HG03575 (cell line): Measurements from ENCODE around the gene VASH1.

Experiments used
- ATAC-seq: cut with Tn5 transposase; IDR thresholded peaks from one replicate; pipeline ENCODE4 v1.9.1; 2021; ENCODE audit not compliant: unreplicated experiment, insufficient number of reproducible peaks, low FRiP score; ENCODE audit errors: extremely low read depth

Gene VASH1

DNA sequence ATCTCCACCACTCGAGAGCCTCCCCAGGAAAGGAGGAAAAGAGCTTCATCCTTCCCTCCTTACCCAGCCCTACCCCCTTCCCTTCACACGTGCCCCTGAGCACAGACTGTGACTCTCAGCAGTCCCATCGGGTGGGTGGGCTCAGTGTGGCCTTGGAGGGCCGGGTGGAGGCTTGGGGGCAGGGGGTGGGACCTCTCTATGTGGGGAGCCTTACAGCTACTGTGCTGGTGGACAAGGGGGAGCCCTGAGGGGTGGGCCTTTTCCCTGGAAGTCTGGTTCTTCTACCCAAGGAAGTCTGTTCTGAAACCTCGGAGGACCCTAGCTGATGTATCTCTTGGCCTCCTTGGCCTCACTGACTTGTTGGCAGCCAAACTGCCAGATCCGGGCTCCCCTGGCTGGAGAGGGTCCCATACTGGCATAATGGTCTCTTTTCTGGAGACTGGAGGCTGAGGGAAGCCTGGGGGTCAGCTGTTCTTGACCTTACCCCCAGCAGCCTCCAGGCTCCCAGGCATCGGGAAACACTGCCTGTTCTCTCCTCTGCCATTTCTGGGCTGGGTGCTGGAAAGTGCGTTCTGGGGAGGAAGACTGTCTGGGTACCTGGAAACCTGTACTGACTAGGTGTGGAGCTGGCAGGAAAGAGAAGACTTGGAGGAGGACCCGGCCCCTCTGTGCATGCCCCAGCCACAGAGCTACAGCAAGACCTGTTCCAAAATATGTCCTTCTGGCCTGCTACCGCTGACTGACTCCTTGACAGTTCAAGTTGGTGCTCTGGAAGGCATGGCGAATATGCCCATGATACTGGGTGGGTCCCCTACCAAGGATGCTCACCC lies 7.6 kb downstream of the VASH1 start:
- ATAC-seq, result no peak

DNA sequence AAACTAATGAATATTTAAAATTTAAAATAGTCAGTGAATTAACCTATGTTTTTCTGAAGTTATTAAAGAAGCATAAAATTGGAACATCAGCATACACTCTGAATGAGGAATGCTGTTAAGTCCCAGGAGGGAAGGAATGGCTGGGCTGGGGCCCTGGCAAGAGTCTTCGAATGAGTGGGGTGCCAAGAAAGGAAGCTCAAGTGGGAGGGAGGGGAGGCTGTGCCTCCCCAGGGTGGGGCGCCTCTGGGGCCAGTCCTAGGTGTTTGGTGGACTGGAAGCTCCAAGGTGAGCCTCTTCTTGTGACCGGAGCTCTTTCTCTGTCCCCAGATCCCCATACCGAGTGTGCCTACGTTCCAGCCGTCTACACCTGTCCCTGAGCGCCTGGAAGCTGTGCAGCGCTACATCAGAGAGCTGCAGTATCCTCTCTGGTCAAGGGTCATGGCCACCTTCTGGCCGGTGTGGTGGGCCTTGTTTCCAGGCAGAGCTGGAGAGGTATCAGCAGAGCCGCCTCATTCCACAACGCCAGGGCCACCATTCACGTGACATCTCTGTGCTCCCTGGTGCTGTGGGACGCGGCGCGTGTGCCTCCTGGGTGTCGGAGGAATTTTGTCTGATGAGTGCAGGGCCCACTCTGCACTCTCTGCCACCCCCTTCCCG lies 8.5 kb downstream of the VASH1 start:
- ATAC-seq, result no peak

DNA sequence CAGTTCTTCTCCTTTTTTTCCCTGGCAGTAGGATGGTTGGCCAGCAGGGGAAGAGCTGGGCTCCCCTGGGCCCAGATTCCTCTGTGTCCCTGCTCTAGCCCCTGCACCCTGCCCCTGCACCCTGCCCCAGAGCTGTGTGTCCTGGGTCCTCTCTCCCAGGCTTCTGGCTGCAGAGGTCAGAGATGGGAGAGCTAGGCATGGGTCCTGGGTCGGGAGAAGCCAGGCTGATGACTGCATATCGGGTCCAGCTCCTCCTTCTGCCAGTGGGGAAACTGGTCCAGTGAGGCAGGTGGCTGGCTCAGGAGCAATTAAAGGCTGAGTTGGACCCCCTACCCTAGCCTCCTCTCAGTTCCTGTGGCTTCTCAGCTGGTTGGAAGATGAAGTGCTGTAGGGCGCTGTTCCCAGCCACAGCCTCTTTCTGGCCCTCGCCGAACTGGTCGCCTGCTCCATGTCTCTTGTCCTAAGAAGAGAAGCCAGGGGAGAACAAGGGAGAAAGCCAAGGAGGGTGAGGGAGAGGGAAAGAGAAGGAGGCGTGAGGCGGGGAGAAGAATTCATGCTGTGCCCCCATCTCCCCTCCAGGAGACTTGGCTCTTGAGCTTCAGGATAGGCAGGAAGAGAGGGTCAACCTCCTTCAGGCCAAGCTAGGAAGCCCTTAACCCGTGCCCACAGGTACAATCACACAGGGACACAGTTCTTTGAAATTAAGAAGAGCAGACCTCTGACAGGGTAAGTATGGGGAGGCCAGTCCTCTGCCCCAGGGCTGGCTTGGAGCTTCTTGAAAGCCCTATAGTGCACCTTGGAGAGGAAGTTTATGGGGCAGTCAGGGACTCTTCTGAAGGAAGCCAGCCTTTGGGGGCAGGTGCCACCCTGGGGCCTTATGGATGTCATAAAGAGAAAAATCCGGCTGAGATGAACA lies 9.5 kb downstream of the VASH1 start:
- no peak for ATAC-seq

DNA sequence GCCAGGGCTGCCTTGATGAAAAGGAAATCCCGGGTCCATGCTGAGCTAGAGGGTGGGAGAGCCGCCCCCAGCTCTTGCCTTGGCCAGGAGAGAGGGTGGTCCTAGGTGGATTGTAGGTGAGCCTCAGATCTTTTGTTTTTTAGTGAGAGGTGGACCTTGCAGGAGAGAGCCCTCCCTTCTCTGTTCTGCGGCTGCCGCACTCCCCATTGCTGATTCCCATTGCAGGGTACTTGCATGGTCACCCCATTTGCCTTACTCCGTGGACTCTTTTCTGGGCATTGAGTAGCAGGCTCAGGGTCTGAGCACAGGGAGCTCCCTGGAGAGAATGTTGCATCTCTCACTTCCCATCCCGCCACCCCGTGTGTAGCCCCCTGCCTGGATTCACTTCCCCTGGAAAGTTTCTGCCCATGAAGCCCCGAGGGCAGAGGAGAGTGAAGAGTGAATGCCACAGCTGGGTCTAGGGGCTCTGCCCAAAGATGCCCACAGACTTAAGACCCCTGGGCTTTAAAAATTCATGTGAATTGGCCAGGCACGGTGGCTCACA lies 10.2 kb downstream of the VASH1 start:
- ATAC-seq, result no peak

DNA sequence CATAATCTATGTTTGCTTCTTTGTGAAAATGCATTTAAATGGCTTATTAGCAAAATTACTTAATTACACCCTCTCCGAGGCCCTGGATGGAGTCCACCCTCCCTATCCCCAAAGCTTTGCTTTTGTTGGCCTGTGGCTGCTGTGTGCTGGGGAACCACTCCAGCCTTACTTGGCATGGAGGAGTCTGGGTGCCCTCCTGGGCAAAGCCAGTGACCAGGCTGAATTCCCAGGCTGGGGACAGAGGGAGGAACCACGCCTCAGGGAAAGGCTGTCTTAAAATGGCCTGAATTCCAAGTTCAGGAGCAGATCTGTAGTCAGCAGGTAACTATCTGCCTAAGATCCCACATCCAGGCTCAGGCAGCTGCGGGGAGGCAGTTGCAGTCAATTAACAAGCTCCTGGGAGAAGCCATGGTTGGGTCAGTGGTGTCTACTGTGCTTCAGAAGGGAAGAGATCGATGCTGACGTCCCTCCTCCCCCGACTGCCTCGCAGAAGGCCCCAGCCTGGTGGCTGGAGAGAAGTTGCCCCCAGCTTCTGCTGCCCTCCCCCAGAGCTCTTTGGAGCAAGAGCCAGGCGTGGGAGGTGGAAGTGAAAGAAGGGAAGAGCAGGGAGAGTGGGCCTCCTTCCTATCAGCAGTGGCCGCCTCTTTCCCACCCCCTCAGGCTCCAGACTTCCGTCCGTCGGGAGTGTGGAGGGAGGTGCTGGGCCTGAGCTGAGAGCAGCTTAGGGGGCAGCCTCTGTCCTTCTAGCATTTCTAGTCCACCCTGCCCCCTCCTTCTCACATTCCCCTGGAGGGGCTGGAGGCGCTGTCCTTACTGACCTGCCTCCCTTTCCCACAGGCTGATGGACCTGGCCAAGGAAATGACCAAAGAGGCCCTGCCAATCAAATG lies 11.3 kb downstream of the VASH1 start:
- ATAC-seq, result no peak

DNA sequence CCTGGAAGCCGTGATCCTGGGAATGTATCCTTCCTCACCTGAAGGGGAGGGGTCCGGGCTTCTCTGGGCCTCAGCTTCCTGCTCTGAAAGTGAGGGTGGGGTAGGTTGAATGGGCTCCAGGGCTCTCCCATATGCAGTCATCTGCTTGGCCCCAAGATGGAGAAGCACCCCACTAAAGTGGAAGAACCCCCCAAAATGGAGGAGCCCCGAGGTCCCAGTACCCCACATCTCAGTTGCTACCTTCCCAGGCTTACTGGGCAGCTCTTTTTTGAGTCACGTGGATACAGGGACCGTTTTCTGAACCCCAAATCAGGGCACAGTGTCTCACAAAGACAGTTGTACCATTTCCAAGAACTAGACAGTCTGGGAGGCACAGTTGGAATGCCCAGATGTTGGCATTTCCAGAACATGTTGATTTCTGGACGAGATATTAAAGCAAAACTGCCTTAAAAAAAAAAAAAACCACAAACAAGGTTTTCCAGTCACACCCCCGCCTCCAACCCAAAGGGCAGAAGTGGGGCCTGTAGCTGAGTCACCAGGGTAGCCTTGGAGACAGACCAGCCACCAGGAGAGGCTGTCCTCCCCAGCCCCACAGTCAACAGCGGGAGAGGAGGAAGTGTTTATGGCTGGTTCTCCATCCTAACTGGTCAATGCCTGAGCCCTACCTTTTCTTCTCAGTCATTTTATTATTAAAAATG lies 12.1 kb downstream of the VASH1 start:
- no peak for ATAC-seq

DNA sequence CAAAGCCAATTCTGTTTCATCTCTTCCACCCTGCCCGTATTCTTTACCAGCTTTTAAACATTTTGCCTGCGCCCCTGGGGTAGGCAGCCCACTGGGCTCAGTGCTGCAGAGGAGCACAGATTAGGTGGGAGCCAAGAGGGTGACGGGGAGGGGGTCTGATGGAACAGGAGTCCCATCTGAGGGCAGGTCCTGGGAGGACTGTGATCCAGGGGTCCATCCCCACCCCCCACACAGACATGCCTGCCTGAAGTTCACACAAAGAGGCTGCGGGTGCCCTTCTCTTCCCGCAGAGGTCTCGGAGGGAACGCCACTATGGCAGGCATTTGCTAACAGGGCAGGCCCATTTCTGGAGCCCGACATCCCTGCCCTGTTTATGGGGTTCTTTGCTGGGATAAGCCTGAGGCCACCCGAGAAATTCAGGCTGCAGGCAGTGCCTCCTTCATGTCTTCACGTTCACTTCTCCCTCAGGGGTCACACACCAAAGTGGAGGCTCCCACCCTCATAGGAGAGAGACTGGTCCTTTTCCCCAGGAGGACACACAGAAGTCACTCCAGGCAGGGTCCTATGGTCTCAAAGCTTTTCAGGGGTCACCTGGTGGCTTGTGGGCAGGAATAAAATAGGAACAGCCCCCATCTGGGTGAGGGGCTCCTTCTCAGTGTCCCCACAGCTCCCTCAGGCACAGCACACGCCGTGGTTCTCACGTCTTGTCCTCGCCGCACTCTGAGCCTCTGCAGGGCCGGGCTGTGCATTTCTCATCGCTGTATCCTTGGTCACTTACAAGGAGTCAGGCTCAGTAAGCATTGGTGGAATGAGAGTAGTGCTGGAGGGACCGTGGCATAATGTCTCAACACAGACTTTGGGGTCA lies 12.9 kb downstream of the VASH1 start:
- no peak for ATAC-seq

DNA sequence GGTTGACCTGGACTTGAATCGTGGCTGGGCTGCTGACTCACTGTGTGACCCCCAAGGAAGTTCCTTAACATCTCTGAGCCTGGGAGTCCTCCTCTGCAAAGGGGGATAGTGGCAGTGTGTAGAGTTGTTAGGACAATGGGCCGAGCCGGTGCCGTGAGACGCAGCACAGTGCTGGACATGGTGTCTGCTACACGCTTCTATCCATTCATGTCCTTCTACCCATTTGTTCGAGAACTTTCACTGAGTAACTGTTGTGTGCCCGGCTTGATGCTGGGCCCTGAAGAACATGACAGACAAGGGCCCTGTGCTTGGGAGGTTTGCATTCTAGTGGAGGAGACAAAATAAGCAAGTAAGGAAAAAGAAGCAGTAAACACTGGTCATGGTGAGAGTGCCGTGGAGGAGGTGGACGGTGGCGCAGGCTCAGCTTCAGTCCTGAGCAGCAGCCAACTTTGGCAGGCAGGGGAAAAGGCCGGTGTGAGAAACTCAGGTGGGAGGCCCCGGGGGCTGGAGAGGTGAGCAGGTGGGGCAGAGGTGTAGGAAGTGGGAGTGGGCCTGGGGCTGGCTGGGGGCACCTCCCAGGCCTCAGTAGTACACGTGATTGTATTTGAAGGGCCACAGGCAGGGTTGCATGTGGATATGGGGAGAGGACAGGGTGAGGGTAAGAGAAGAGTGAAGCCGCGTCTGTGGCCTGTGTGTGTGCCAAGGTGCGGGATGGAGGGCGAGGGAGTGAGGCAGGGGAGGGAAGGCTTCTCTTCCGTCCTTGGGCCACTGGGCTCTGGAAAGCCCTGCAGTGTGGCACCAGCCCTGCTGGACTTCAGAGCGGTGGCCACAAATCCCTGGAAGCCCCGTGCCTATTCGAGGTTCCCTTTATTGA lies 13.8 kb downstream of the VASH1 start:
- no peak for ATAC-seq

DNA sequence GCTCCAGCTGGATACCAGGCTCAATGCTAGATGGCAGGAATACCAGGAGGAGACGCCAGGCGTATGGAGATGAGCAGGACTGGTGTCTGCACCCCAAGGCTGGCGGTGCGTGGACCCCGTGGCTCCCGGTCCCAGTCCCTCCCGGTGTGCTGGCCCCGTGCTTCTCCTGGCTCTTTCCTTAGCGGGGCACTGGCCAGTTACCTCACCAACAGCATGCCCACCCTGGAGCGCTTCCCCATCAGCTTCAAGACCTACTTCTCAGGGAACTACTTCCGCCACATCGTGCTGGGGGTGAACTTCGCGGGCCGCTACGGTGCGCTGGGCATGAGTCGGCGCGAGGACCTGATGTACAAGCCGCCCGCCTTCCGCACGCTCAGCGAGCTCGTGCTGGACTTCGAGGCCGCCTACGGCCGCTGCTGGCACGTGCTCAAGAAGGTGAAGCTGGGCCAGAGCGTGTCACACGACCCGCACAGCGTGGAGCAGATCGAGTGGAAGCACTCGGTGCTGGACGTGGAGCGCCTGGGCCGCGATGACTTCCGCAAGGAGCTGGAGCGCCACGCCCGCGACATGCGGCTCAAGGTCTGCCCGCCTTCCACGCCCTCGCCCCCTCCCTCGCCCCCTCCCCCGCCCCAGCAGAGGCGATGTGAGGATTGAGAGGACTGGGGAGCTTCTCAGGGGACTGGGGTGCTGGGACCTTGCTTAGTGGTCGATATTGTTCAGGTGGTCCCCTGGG lies 14.6 kb downstream of the VASH1 start:
- no peak for ATAC-seq

DNA sequence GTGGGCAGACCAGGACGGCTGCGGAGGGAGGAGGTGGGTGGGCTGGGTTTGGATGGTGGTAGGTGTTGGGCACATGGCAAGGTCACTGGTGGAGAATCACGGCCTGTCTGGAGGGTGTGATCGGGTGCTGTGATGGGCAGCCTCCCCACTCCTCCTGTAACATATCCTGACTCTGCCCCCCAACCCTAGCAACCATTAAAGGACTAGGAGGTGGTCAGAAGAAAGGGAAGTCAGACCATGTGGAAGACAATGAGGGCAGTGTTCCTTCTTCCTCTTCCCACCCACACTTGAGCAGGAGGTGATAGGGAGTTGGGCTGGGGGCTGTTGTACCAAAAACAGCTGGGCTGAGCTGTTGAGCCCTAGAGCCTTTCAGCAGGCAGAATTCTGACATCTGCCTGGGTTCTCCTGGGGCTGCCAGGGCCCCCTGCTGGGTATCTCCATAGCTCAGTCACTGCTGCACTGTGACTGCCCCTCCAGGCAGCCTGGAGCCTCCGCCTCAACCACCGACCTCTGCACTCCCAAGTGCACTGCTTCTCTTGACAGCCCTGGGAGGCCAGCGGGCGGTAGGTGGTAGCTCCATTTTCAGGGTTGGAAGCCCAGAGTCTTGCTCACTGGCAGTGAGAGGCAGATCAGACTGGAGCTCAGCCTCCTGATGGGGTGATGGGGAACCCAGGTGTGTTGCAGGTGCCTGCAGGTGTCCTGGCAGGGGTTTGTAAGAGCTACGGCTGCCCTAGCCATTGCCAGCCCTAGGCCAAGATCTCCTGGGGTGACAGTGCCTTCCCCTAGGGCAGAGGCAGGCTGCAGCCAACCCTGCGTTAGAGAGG lies 15.4 kb downstream of the VASH1 start:
- ATAC-seq, result no peak

DNA sequence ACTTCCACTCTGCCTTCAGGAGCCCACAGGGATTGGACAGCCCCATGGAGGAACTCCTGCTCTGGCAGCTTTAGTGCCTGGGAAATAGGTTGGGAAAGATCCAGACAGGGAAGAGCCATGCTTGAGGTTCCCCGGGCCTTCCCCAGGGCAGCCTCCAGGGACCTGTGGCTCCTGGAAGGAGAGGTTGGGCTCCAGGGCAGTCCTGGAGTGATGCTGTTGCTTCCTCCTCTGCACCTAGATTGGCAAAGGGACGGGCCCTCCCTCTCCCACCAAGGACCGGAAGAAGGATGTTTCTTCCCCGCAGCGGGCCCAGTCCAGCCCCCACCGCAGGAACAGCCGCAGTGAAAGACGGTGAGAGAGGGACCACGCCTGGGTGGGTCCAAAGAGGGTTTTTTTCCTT lies 16.5 kb downstream of the VASH1 start:
- ATAC-seq, result no peak

DNA sequence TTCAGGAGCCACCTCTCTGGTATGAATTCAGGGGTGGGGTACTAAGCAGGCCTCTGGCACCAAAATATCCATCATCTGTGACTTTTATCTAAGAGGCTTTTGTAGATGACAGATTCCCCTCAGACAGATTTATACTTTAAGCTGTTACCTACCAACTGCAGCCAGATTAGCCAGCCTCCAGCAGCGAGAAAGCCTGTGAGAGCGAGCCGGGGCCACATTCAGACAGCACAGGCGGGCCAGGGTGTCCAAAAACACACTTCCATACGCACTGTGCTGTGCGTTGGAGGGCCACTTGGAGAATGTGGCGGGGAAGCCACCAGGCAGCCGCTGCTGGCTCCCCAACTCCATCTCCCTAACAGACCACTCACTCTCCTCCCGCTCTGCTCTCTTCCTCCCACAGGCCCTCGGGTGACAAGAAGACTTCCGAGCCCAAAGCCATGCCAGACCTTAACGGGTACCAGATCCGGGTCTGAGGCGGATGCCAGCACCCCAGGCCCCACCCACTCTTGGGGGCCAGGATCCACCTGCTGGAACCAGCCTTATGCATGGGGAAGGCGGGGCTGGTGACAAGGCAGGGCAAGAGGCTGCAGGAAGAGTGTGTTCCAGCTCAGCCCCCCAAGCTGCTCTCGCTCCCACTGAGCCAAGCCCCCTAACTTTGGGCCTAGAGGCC lies 17.4 kb downstream of the VASH1 start:
- no peak for ATAC-seq

DNA sequence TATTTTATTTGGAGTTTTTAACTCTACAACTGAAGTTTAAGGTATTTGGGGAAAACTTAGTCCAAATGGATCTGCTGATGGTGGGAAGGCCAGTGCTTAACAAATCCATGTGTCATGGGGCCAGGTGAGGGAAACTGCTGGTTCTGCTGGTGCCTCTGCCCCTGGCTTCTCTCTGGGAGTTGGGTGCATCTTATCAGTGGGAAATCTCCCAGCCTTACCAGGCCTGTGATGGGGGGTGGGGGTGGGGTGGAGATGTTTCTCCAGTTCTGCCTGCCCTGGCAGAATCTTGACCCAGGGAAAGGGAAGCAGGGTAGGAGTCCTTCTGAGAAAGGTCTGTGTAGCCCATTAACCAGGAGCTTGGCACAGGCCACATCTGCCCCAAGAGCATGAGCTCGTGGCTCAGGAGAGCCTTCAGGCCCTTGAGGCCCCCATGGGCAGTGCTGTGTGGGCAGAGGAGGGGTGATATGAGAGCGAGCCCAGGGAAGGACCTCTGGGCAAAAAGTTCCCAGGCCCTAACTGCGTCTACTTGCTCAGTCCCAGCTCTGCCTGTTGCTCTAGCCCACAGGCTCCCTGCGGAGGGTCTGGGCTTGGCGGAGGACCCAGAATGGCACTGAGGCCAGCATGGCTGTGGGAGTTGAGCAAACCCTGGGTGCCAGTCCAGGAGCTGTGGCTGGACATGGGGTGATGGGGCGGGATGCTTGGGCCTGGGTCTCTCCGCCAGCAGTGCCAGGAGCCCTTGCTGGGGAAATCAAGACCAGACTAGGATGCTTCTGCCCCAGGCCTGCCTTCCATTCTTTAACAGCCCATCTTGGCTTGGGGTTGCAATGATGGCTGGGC lies 18.2 kb downstream of the VASH1 start:
- ATAC-seq, result no peak

DNA sequence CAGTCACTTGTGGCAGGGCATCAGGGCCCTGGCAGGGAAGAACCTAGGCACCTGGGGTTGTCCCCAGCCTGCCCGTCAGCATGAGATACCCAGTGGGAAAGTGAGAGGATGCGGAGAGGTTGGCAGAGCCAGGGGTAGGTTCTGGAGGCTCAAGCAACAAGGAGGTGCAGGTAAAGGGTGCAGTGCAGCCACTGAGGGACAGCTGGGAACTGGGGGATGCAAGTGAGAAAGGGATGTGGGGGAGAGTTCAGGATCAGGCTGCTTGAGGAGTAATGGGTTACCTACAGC lies 18.7 kb downstream of the VASH1 start:
- no peak for ATAC-seq
